HepG2 (cell line): ENCODE results near the gene TAP1. TPM values are rescaled to one million over a fixed set of nuclear protein-coding genes. Genes with fewer than 3 reads are reported as not detected.

Source experiments
- CEBPB ChIP-seq: IDR thresholded peaks from 2 replicates; pipeline ENCODE4 v1.6.1; 2011; ENCODE audit warnings: low read depth, low read length, improper control_type of control experiment, borderline replicate concordance
- ELF3 ChIP-seq: IDR thresholded peaks from 2 replicates; pipeline ENCODE4 v1.6.1; 2016; ENCODE audit warnings: missing genetic modification reagents, missing compliant biosample characterization
- FIP1L1 ChIP-seq: fragments of 200-400 bp; formaldehyde crosslinking; IDR thresholded peaks from 2 replicates; pipeline ENCODE4 v1.6.1; 2018; ENCODE audit warnings: low read depth, mild to moderate bottlenecking, low read length, moderate library complexity, borderline replicate concordance; ENCODE audit not compliant: insufficient read depth
- HOXA3 ChIP-seq: sonication (generic); formaldehyde crosslinking; IDR thresholded peaks from 2 replicates; pipeline ENCODE4 v1.5.0; 2020; ENCODE audit warnings: missing genetic modification reagents
- KAT7 ChIP-seq: IDR thresholded peaks from 2 replicates; pipeline ENCODE4 v1.6.1; 2018; ENCODE audit warnings: borderline replicate concordance, missing compliant biosample characterization
- MAZ ChIP-seq, 2 experiments: sonication (generic) in 1 of 2; formaldehyde crosslinking in 1 of 2; IDR thresholded peaks; 2 replicates each; pipeline versions ENCODE4 v1.5.0 to v1.6.1; 2012 to 2020; ENCODE audit warnings: low read depth in 2 of 2, mild to moderate bottlenecking in 2 of 2, borderline replicate concordance in 1 of 2, improper control_type of control experiment in 1 of 2, low read length in 1 of 2, missing genetic modification reagents in 1 of 2, moderate library complexity in 1 of 2
- MBD4 ChIP-seq: IDR thresholded peaks from 2 replicates; pipeline ENCODE4 v1.6.1; 2012; ENCODE audit warnings: low read length, inconsistent platforms, borderline replicate concordance
- MTA1 ChIP-seq: sonication (generic); formaldehyde crosslinking; IDR thresholded peaks from 2 replicates; pipeline ENCODE4 v1.4.0; 2020; ENCODE audit warnings: missing genetic modification reagents, mild to moderate bottlenecking, borderline replicate concordance
- MYC ChIP-seq: sonication (generic); formaldehyde crosslinking; IDR thresholded peaks from 2 replicates; pipeline ENCODE4 v1.9.0; 2021; ENCODE audit warnings: missing genetic modification reagents, borderline replicate concordance
- NR2C2 ChIP-seq: sonication (generic); formaldehyde crosslinking; IDR thresholded peaks from 2 replicates; pipeline ENCODE4 v1.4.0; 2020; ENCODE audit warnings: missing genetic modification reagents, mild to moderate bottlenecking, moderate library complexity, borderline replicate concordance
- REPIN1 ChIP-seq: sonication (generic); formaldehyde crosslinking; IDR thresholded peaks from 2 replicates; pipeline ENCODE4 v1.8.0; 2022; ENCODE audit warnings: missing genetic modification reagents, low read depth, mild to moderate bottlenecking, borderline replicate concordance
- RFXANK ChIP-seq: IDR thresholded peaks from 2 replicates; pipeline ENCODE4 v1.6.1; 2016
- SMYD3 ChIP-seq: sonication (generic); formaldehyde crosslinking; IDR thresholded peaks from 2 replicates; pipeline ENCODE4 v1.8.1; 2023; ENCODE audit warnings: mild to moderate bottlenecking, missing genetic modification reagents
- SPEN ChIP-seq: sonication (generic); formaldehyde crosslinking; IDR thresholded peaks from 2 replicates; pipeline ENCODE4 v1.5.1; 2020; ENCODE audit warnings: low read depth, mild to moderate bottlenecking, missing genetic modification reagents
- ZNF567 ChIP-seq: sonication (generic); formaldehyde crosslinking; IDR thresholded peaks from 2 replicates; pipeline ENCODE4 v1.8.1; 2023; ENCODE audit warnings: mild to moderate bottlenecking, missing genetic modification reagents, borderline replicate concordance
- ZNF768 ChIP-seq: sonication (generic); formaldehyde crosslinking; IDR thresholded peaks from 2 replicates; pipeline ENCODE4 v1.4.0; 2020; ENCODE audit warnings: missing genetic modification reagents
- polyA plus RNA-seq, 8 experiments: library from polyadenylated mRNA; depleted of rRNA in 3 of 8; stranded (reverse) in 7 of 8; unstranded in 1 of 8; fragments of >200 nt; fragmentation: Illumina TruSeq in 4 of 8; extraction: Trizol in 4 of 8; gene quantifications; 2 replicates each; pipeline versions ENCODE4 v1.2.1 to v1.2.3, GENCODE V29; 2011 to 2016; ENCODE audit warnings: low read depth in 4 of 8, missing spikeins in 1 of 8, mixed read lengths in 1 of 8; ENCODE audit not compliant: insufficient read depth in 1 of 8
- total RNA-seq, 5 experiments: library from RNA; depleted of rRNA; stranded (reverse); fragments of >200 nt; fragmentation: Illumina TruSeq; extraction: Trizol; gene quantifications; 2 replicates each; pipeline ENCODE4 v1.2.3, GENCODE V29; 2016; ENCODE audit warnings: low read depth in 1 of 5
- TF ChIP-seq, protein P1 (sequence below): sonication (generic); formaldehyde crosslinking; IDR thresholded peaks from 2 replicates; pipeline ENCODE4 v1.4.0; 2020; ENCODE audit warnings: missing genetic modification reagents
- TF ChIP-seq, protein P2 (sequence below): IDR thresholded peaks from 2 replicates; pipeline ENCODE4 v1.6.1; 2016
- TF ChIP-seq, protein P3 (sequence below): sonication (generic); formaldehyde crosslinking; IDR thresholded peaks from 2 replicates; pipeline ENCODE4 v1.4.0; 2020; ENCODE audit warnings: missing genetic modification reagents, mild to moderate bottlenecking, borderline replicate concordance

TAP1 gene
- total and polyA plus RNA-seq, 2 of the 13 experiments (the other 11 are each of a cell fraction or from before 2014, with no cell fraction given), result 31.2 to 52.2 TPM

DNA sequence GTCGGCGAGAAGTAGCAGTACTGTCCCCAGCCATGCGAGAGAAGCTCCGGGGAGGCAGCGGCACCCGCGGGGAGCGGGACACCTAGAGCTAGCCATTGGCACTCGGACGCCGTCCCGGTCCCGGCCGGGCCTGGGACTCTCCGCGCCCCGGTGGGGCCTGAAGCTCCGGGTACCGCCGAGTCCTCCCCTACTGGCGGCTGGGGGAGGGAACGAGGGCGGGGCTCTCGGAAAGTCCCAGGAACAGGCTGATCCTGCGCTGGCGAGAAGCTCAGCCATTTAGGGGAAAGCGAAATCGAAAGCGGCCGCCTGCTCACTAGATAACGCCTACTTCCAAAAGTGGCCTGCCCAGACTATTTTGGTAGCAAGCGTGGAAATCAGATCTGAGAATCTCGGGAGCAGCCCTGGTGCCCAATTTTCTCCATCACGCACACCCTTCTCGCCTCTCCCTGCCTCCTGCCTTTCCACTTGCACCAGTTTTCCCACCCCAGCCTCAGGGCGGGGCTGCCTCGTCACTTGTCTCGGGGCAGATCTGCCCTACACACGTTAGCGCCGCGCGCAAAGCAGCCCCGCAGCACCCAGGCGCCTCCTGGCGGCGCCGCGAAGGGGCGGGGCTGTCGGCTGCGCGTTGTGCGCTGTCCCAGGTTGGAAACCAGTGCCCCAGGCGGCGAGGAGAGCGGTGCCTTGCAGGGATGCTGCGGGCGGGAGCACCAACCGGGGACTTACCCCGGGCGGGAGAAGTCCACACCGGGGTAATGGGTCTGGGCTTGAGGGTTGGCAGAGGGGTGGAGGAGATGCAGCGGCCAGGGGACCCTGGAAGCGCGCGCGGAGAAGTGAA lies at the start of gene TAP1, which contains the start of gene PSMB9 (continued):
- TF ChIP-seq SPEN (CRISPR knock-in tag) (peak; percentile 83), ZNF567 (no peak), CEBPB (no peak), REPIN1 (CRISPR knock-in tag) (peak; percentile 91), HOXA3 (CRISPR knock-in tag) (peak; percentile 82), MYC (CRISPR knock-in tag) (peak; percentile 68; the same call in 1 of the 2 replicates), FIP1L1 (no peak; the same call in 1 of the 2 replicates), MBD4 (no peak), SMYD3 (CRISPR knock-in tag) (peak; percentile 39; the same call in 1 of the 2 replicates), MAZ (IDR thresholded peaks at IDR 0.05; ENCODE audit: borderline replicate concordance, low read depth, low read length) (peak; percentile 73; the same call in 1 of the 2 replicates), MAZ (CRISPR knock-in tag; IDR thresholded peaks at IDR 0.05; ENCODE audit: low read depth) (peak; percentile 96), KAT7 (CRISPR knock-in tag) (peak; percentile 67; the same call in 1 of the 2 replicates), ELF3 (CRISPR knock-in tag) (peak; percentile 60), ZNF768 (CRISPR knock-in tag) (peak; percentile 7; the same call in 1 of the 2 replicates), MTA1 (CRISPR knock-in tag) (no peak), RFXANK (CRISPR knock-in tag) (peak; percentile 100), NR2C2 (CRISPR knock-in tag) (0 out of 2 replicates have a peak, but pooled peaks have one; percentile 17)
- TF ChIP-seq, protein P1, sequence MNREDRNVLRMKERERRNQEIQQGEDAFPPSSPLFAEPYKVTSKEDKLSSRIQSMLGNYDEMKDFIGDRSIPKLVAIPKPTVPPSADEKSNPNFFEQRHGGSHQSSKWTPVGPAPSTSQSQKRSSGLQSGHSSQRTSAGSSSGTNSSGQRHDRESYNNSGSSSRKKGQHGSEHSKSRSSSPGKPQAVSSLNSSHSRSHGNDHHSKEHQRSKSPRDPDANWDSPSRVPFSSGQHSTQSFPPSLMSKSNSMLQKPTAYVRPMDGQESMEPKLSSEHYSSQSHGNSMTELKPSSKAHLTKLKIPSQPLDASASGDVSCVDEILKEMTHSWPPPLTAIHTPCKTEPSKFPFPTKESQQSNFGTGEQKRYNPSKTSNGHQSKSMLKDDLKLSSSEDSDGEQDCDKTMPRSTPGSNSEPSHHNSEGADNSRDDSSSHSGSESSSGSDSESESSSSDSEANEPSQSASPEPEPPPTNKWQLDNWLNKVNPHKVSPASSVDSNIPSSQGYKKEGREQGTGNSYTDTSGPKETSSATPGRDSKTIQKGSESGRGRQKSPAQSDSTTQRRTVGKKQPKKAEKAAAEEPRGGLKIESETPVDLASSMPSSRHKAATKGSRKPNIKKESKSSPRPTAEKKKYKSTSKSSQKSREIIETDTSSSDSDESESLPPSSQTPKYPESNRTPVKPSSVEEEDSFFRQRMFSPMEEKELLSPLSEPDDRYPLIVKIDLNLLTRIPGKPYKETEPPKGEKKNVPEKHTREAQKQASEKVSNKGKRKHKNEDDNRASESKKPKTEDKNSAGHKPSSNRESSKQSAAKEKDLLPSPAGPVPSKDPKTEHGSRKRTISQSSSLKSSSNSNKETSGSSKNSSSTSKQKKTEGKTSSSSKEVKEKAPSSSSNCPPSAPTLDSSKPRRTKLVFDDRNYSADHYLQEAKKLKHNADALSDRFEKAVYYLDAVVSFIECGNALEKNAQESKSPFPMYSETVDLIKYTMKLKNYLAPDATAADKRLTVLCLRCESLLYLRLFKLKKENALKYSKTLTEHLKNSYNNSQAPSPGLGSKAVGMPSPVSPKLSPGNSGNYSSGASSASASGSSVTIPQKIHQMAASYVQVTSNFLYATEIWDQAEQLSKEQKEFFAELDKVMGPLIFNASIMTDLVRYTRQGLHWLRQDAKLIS (CRISPR knock-in tag), result 0 out of 2 replicates have a peak, but pooled peaks have one; percentile 39
- TF ChIP-seq, protein P2, sequence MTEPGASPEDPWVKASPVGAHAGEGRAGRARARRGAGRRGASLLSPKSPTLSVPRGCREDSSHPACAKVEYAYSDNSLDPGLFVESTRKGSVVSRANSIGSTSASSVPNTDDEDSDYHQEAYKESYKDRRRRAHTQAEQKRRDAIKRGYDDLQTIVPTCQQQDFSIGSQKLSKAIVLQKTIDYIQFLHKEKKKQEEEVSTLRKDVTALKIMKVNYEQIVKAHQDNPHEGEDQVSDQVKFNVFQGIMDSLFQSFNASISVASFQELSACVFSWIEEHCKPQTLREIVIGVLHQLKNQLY, result no peak; the same call in 1 of the 2 replicates
- TF ChIP-seq, protein P3, sequence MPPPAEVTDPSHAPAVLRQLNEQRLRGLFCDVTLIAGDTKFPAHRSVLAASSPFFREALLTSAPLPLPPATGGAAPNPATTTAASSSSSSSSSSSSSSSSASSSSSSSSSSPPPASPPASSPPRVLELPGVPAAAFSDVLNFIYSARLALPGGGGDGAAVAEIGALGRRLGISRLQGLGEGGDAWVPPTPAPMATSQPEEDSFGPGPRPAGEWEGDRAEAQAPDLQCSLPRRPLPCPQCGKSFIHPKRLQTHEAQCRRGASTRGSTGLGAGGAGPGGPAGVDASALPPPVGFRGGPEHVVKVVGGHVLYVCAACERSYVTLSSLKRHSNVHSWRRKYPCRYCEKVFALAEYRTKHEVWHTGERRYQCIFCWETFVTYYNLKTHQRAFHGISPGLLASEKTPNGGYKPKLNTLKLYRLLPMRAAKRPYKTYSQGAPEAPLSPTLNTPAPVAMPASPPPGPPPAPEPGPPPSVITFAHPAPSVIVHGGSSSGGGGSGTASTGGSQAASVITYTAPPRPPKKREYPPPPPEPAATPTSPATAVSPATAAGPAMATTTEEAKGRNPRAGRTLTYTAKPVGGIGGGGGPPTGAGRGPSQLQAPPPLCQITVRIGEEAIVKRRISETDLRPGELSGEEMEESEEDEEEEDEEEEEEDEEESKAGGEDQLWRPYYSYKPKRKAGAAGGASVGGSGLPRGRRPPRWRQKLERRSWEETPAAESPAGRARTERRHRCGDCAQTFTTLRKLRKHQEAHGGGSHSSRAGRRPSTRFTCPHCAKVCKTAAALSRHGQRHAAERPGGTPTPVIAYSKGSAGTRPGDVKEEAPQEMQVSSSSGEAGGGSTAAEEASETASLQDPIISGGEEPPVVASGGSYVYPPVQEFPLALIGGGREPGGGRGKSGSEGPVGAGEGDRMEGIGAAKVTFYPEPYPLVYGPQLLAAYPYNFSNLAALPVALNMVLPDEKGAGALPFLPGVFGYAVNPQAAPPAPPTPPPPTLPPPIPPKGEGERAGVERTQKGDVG (CRISPR knock-in tag), result no peak
